ENCODE data around the gene IKZF5.

- no peak for TF ChIP-seq CTCF (IDR thresholded peaks at IDR 0.05)
- TF ChIP-seq POLR2AphosphoS5 (IDR thresholded peaks at IDR 0.05; ENCODE audit: low read depth, low read length): no peak
- TF ChIP-seq TCF7L2 (IDR thresholded peaks at IDR 0.05; ENCODE audit: low read depth, low read length): no peak
- TF ChIP-seq REST (IDR thresholded peaks at IDR 0.05; ENCODE audit: insufficient read depth in 1 of 2, low read depth in 2 of 2, low read length in 1 of 2): no peak
Observed at GRCh38 chr10:123016228-123016627, 7.6 kb upstream of the IKZF5 start.
